ENCODE measurements around the gene C2orf92. TPM values are rescaled to one million over a fixed set of nuclear protein-coding genes. Genes with fewer than 3 reads are reported as not detected.

Gene C2orf92
- total RNA-seq, 1 experiment from 2014 or later: 6.0 TPM

DNA sequence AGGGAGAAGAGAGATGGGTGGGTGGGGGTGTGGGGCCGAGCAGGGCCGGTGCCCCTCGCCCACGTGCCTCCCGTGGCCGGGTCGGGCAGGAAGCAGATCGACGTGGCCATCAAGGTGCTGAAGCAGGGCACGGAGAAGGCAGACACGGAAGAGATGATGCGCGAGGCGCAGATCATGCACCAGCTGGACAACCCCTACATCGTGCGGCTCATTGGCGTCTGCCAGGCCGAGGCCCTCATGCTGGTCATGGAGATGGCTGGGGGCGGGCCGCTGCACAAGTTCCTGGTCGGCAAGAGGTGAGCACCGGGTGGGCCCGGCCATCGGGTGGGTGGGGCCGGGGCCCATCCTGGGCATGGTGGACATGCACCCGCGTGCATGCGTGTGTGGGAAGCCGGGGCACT is 65.6 kb downstream of the C2orf92 start:
- in situ Hi-C loops (cut with HindIII; ENCODE audit: low pct_unique_long_range_greater_than_20kb, low sequenced_read_pairs): no loop called here
- peaks cover 3% of the 10 kb centered on the region; the same call in 1 of the 2 replicates for H3K9me3 ChIP-seq (ENCODE audit: control insufficient read depth, insufficient read depth, low read depth, low read length)
- DNase-seq (ENCODE audit: low read depth, low spot score) (no peak), ATAC-seq (no peak)
- ChIA-PET CTCF (no interaction called here), POLR2A (no interaction called here)
- H3K27me3 ChIP-seq (ENCODE audit: control insufficient read depth, insufficient read depth, low read length): no peaks in the 10 kb centered on the region
- intact Hi-C loops (cut with micrococcal nuclease; ENCODE audit: unreplicated experiment): no loop called here
- H3K36me3 ChIP-seq (ENCODE audit: control insufficient read depth, insufficient read depth, low read length): no peaks in the 10 kb centered on the region
- BruUV-seq (replicated peaks): no TSS peak
- TF ChIP-seq POLR2AphosphoS5 (IDR thresholded peaks at IDR 0.05; ENCODE audit: low read depth, low read length) (no peak), CTCF (IDR thresholded peaks at IDR 0.05) (no peak), SIN3A (IDR thresholded peaks at IDR 0.05; ENCODE audit: borderline replicate concordance, insufficient read depth, low read depth, low read length) (no peak), TCF7L2 (IDR thresholded peaks at IDR 0.05; ENCODE audit: low read depth, low read length) (no peak), REST (IDR thresholded peaks at IDR 0.05; ENCODE audit: insufficient read depth in 1 of 2, low read depth in 2 of 2, low read length in 1 of 2) (no peak)
- H3K4me3 ChIP-seq (ENCODE audit: low read depth in 2 of 2, low read length in 2 of 2): no peak overlapping the region
- H3K4me1 ChIP-seq (ENCODE audit: control insufficient read depth, insufficient read depth, low read length): no peaks in the 10 kb centered on the region
- H3K27ac ChIP-seq (ENCODE audit: low read length): no peak overlapping the region

DNA sequence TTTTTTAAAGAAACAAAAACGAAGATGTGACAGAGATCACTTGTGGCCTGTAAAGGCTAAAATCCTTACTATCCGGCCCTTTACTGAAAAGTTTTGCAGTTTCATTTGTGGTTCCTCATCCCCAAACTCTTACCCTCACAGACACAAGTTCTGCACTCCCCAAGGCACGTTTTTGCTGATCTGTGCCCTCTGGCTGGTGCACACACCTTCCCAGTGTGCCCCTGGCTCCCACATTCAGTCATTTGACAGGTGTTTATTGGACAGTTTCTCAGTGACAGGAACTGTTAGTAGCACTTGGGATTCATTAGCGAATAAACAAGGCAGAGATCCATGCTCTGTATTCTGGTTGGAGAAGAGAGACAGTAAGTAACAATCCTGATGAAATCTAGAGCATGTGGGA is 66.7 kb downstream of the C2orf92 start:
- ChIA-PET CTCF (no interaction called here), POLR2A (no interaction called here)
- in situ Hi-C loops (cut with HindIII; ENCODE audit: low pct_unique_long_range_greater_than_20kb, low sequenced_read_pairs) (no loop called here), intact Hi-C loops (cut with micrococcal nuclease; ENCODE audit: unreplicated experiment) (no loop called here)
- Histone ChIP-seq H3K27ac (ENCODE audit: low read length) (no peak overlapping the region), H3K4me1 (ENCODE audit: control insufficient read depth, insufficient read depth, low read length) (no peaks in the 10 kb centered on the region), H3K36me3 (ENCODE audit: control insufficient read depth, insufficient read depth, low read length) (no peaks in the 10 kb centered on the region), H3K27me3 (ENCODE audit: control insufficient read depth, insufficient read depth, low read length) (no peaks in the 10 kb centered on the region), H3K4me3 (ENCODE audit: low read depth in 2 of 2, low read length in 2 of 2) (no peak overlapping the region), H3K9me3 (ENCODE audit: control insufficient read depth, insufficient read depth, low read depth, low read length) (no peaks in the 10 kb centered on the region)
- no TSS peak for BruUV-seq (replicated peaks)
- ATAC-seq (no peak), DNase-seq (ENCODE audit: low read depth, low spot score) (no peak)
- TF ChIP-seq TCF7L2 (IDR thresholded peaks at IDR 0.05; ENCODE audit: low read depth, low read length) (no peak), CTCF (IDR thresholded peaks at IDR 0.05) (no peak), POLR2AphosphoS5 (IDR thresholded peaks at IDR 0.05; ENCODE audit: low read depth, low read length) (no peak)
